HEK293 (cell line): ENCODE results near the gene OPCML.

ENCODE experiments used
- HOXA7 ChIP-seq: sonication (generic); formaldehyde crosslinking; IDR thresholded peaks from 2 replicates; pipeline ENCODE4 v1.8.1; 2022; ENCODE audit warnings: missing genetic modification reagents, borderline replicate concordance
- ZNF37A ChIP-seq: fragments of 450-650 bp; IDR thresholded peaks from 2 replicates; pipeline ENCODE4 v1.5.1; 2018; ENCODE audit warnings: missing biosample characterization, missing genetic modification characterization
- TF ChIP-seq, protein P1 (sequence below): fragments of 450-650 bp; formaldehyde crosslinking; IDR thresholded peaks from 2 replicates; pipeline ENCODE4 v1.5.1; 2016; ENCODE audit warnings: missing biosample characterization, missing genetic modification characterization
- TF ChIP-seq, protein P2 (sequence below): fragments of 450-650 bp; formaldehyde crosslinking; IDR thresholded peaks from 2 replicates; pipeline ENCODE4 v1.5.1; 2016; ENCODE audit warnings: missing biosample characterization, missing genetic modification characterization
- TF ChIP-seq, protein P3 (sequence below): fragments of 450-650 bp; formaldehyde crosslinking; IDR thresholded peaks from 2 replicates; pipeline ENCODE4 v1.5.1; 2016; ENCODE audit warnings: missing biosample characterization, missing genetic modification characterization

DNA sequence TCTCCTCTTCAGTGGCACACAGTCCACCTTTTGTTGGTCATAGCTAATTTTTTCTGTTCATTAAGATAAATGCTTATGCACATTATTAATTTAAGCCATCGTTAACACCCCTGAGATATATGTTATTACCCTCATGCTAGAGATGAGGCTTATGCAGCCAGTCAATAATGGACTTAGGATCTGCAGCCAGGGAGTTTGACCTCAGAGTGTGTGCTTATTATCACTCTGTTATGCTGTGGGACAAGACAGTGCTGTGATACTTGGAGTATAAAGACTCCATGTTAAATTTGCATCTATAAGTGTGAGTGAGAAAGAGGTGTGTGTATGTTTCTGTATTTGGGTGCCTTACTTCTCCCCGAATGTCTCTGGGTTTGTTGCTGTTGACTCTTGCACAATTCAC lies 969.3 kb downstream of the OPCML start:
- TF ChIP-seq, protein P1, sequence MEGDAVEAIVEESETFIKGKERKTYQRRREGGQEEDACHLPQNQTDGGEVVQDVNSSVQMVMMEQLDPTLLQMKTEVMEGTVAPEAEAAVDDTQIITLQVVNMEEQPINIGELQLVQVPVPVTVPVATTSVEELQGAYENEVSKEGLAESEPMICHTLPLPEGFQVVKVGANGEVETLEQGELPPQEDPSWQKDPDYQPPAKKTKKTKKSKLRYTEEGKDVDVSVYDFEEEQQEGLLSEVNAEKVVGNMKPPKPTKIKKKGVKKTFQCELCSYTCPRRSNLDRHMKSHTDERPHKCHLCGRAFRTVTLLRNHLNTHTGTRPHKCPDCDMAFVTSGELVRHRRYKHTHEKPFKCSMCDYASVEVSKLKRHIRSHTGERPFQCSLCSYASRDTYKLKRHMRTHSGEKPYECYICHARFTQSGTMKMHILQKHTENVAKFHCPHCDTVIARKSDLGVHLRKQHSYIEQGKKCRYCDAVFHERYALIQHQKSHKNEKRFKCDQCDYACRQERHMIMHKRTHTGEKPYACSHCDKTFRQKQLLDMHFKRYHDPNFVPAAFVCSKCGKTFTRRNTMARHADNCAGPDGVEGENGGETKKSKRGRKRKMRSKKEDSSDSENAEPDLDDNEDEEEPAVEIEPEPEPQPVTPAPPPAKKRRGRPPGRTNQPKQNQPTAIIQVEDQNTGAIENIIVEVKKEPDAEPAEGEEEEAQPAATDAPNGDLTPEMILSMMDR (tag by site-specific recombination), result no peak
- TF ChIP-seq ZNF37A (tag by site-specific recombination) (no peak), HOXA7 (no peak)
- TF ChIP-seq, protein P2, sequence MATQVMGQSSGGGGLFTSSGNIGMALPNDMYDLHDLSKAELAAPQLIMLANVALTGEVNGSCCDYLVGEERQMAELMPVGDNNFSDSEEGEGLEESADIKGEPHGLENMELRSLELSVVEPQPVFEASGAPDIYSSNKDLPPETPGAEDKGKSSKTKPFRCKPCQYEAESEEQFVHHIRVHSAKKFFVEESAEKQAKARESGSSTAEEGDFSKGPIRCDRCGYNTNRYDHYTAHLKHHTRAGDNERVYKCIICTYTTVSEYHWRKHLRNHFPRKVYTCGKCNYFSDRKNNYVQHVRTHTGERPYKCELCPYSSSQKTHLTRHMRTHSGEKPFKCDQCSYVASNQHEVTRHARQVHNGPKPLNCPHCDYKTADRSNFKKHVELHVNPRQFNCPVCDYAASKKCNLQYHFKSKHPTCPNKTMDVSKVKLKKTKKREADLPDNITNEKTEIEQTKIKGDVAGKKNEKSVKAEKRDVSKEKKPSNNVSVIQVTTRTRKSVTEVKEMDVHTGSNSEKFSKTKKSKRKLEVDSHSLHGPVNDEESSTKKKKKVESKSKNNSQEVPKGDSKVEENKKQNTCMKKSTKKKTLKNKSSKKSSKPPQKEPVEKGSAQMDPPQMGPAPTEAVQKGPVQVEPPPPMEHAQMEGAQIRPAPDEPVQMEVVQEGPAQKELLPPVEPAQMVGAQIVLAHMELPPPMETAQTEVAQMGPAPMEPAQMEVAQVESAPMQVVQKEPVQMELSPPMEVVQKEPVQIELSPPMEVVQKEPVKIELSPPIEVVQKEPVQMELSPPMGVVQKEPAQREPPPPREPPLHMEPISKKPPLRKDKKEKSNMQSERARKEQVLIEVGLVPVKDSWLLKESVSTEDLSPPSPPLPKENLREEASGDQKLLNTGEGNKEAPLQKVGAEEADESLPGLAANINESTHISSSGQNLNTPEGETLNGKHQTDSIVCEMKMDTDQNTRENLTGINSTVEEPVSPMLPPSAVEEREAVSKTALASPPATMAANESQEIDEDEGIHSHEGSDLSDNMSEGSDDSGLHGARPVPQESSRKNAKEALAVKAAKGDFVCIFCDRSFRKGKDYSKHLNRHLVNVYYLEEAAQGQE, result no peak
- TF ChIP-seq, protein P3, sequence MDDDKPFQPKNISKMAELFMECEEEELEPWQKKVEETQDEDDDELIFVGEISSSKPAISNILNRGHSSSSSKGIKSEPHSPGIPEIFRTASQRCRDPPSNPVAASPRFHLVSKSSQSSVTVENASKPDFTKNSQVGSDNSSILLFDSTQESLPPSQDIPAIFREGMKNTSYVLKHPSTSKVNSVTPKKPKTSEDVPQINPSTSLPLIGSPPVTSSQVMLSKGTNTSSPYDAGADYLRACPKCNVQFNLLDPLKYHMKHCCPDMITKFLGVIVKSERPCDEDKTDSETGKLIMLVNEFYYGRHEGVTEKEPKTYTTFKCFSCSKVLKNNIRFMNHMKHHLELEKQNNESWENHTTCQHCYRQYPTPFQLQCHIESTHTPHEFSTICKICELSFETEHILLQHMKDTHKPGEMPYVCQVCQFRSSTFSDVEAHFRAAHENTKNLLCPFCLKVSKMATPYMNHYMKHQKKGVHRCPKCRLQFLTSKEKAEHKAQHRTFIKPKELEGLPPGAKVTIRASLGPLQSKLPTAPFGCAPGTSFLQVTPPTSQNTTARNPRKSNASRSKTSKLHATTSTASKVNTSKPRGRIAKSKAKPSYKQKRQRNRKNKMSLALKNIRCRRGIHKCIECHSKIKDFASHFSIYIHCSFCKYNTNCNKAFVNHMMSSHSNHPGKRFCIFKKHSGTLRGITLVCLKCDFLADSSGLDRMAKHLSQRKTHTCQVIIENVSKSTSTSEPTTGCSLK (tag by site-specific recombination), result no peak
